ENCODE data around the gene CDK19. TPM values are rescaled to one million over a fixed set of nuclear protein-coding genes. Genes with fewer than 3 reads are reported as not detected.
"Not testable (repeated sequence)": the region's sequence is repeated elsewhere in the genome, so short reads cannot be mapped to it uniquely, and the experiment has no call there.

The CDK19 gene
- total and polyA plus RNA-seq, 2 experiments from 2014 or later, result 3.3 to 11.2 TPM

DNA sequence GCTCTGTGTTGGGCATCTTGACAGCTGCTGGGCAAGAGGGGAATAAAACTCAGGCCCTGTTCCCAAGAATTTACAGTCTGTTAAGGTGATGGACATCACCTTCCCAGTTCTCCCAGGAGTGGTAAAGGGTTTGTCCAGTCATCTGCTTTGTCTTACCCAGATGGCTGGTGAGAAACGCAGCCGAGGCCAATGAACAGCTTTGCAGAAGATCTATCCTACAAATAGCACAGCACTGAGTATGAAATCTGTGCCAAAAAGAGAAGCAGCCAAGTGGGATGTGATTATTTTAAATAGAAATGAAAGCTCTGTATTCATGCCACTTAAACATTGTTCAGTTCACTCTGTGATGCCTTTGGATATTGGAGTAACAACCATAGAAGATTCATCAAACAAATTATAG, 206.2 kb downstream of the CDK19 start:
- no peaks in the 10 kb centered on the region for H3K4me1 ChIP-seq (ENCODE audit: insufficient read depth)
- H3K9me3 ChIP-seq (ENCODE audit: low read depth), result no peaks in the 10 kb centered on the region
- H3K27ac ChIP-seq, result no peak overlapping the region
- H3F3A ChIP-seq (ENCODE audit: insufficient read depth), result no peaks in the 10 kb centered on the region
- H3K4me2 ChIP-seq (ENCODE audit: unreplicated experiment), result no peak overlapping the region
- no peak overlapping the region for H3K4me3 ChIP-seq
- H3K27me3 ChIP-seq (replicated peaks; ENCODE audit: insufficient read depth), result no peaks in the 10 kb centered on the region
- H2AFZ ChIP-seq, result no peak overlapping the region
- 0 out of 2 replicates have a peak, but pooled peaks cover under 1% of the 10 kb centered on the region for H3K36me3 ChIP-seq (ENCODE audit: low read depth)
- DNase-seq, result no peak
- no peaks in the 10 kb centered on the region for H3K9me2 ChIP-seq (ENCODE audit: insufficient read depth)
- no peak overlapping the region for H3K9ac ChIP-seq
- H4K20me1 ChIP-seq (ENCODE audit: insufficient read depth), result no peaks in the 10 kb centered on the region
- in situ Hi-C loops (cut with MboI), result no loop called here
- H3K79me2 ChIP-seq (ENCODE audit: insufficient read depth), result no peaks in the 10 kb centered on the region
- WGBS, 2 experiments (ENCODE audit: low coverage in 1 of 2, low lambda C conversion rate in 2 of 2, missing lambda C conversion rate in 2 of 2), result 74 to 82% methylated on average over 2 of the region's 2 CpGs
- TF ChIP-seq EZH2phosphoT487 (IDR thresholded peaks at IDR 0.05; ENCODE audit: insufficient read depth, low read depth) (no peak), EZH2 (IDR thresholded peaks at IDR 0.05; ENCODE audit: insufficient read depth, poor library complexity, severe bottlenecking) (no peak)

DNA sequence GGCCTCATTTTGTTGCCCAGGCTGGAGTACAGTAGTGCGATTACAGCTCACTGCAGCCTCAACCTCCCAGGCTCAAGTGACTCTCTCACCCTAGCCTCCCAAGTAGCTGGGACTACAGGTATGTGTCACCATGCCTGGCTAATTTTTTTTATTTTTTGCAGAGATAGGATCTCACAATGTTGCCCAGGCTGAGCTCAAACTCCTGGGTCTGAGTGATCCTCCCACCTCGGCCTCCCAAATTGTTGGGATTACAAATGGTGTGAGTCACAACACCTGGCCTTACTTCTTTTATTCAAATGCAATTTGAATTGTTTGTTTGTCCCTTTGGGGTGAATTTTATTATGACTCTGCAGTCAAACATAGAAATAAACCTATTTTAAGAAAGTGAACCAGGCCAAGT, 207.1 kb downstream of the CDK19 start:
- Histone ChIP-seq H2AFZ (no peak overlapping the region), H3F3A (ENCODE audit: insufficient read depth) (no peaks in the 10 kb centered on the region), H3K27me3 (replicated peaks; ENCODE audit: insufficient read depth) (no peaks in the 10 kb centered on the region), H3K36me3 (ENCODE audit: low read depth) (no peaks in the 10 kb centered on the region), H3K9me3 (ENCODE audit: low read depth) (no peaks in the 10 kb centered on the region), H4K20me1 (ENCODE audit: insufficient read depth) (no peaks in the 10 kb centered on the region), H3K9ac (no peak overlapping the region), H3K4me3 (no peak overlapping the region), H3K4me2 (ENCODE audit: unreplicated experiment) (no peak overlapping the region), H3K79me2 (ENCODE audit: insufficient read depth) (no peaks in the 10 kb centered on the region), H3K9me2 (ENCODE audit: insufficient read depth) (no peaks in the 10 kb centered on the region), H3K27ac (no peak overlapping the region), H3K4me1 (ENCODE audit: insufficient read depth) (no peaks in the 10 kb centered on the region)
- in situ Hi-C loops (cut with MboI), result no loop called here
- 73% methylated on average over 2 of the region's 2 CpGs for WGBS, 2 experiments (ENCODE audit: low coverage in 1 of 2, low lambda C conversion rate in 2 of 2, missing lambda C conversion rate in 2 of 2)
- no peak for DNase-seq
- TF ChIP-seq EZH2phosphoT487 (IDR thresholded peaks at IDR 0.05; ENCODE audit: insufficient read depth, low read depth) (no peak), EZH2 (IDR thresholded peaks at IDR 0.05; ENCODE audit: insufficient read depth, poor library complexity, severe bottlenecking) (no peak)

DNA sequence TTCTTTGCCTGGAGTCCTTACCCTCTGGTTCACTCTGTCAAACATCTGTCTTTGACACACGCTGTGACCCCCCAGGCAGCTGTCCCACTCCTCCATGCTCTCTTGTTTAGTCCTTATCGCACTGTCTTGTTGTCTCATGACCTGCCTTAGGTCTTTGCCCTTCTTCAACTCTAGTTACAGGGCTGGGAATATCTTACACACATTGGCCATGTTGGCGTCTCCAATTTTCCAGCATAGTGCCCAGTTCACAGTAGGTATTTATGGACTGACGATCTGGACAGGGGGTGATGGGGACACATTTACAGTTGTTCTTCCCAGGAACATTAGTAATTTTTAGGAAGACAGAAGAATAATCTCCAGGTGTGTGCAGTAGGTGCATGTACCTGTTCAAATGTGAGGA, 209.1 kb downstream of the CDK19 start:
- Histone ChIP-seq H3K9me2 (ENCODE audit: insufficient read depth) (no peaks in the 10 kb centered on the region), H3K4me3 (no peak overlapping the region), H3K36me3 (ENCODE audit: low read depth) (no peaks in the 10 kb centered on the region), H3K9me3 (ENCODE audit: low read depth) (no peaks in the 10 kb centered on the region), H4K20me1 (ENCODE audit: insufficient read depth) (no peaks in the 10 kb centered on the region), H3F3A (ENCODE audit: insufficient read depth) (no peaks in the 10 kb centered on the region), H3K79me2 (ENCODE audit: insufficient read depth) (no peaks in the 10 kb centered on the region), H3K4me2 (ENCODE audit: unreplicated experiment) (no peak overlapping the region), H3K4me1 (ENCODE audit: insufficient read depth) (no peaks in the 10 kb centered on the region), H3K9ac (no peak overlapping the region), H3K27ac (no peak overlapping the region), H2AFZ (no peak overlapping the region), H3K27me3 (replicated peaks; ENCODE audit: insufficient read depth) (no peaks in the 10 kb centered on the region)
- DNase-seq, result no peak
- TF ChIP-seq EZH2 (IDR thresholded peaks at IDR 0.05; ENCODE audit: insufficient read depth, poor library complexity, severe bottlenecking), result no peak
- TF ChIP-seq EZH2phosphoT487 (IDR thresholded peaks at IDR 0.05; ENCODE audit: insufficient read depth, low read depth), result no peak
- WGBS, 2 experiments (ENCODE audit: low coverage in 1 of 2, low lambda C conversion rate in 2 of 2, missing lambda C conversion rate in 2 of 2), result 77 to 84% methylated on average over 4 of the region's 4 CpGs
- in situ Hi-C loops (cut with MboI), result no loop called here

DNA sequence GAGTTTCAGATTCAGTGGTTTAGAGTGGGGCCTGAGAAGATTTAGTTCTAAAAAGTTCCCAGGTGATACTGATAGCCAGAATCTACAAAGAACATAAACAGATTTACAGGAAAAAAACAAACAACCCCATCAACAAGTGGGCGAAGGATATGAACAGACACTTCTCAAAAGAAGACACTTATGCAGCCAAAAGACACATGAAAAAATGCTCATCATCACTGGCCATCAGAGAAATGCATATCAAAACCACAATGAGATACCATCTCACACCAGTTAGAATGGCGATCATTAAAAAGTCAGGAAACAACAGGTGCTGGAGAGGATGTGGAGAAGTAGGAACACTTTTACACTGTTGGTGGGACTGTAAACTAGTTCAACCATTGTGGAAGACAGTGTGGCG, 214.6 kb downstream of the CDK19 start:
- H3K36me3 ChIP-seq (ENCODE audit: low read depth); H2AFZ ChIP-seq; H3K9me2 ChIP-seq (ENCODE audit: insufficient read depth); H3K79me2 ChIP-seq (ENCODE audit: insufficient read depth); H3K9me3 ChIP-seq (ENCODE audit: low read depth); H4K20me1 ChIP-seq (ENCODE audit: insufficient read depth); H3K9ac ChIP-seq; H3K27me3 ChIP-seq (replicated peaks; ENCODE audit: insufficient read depth); H3F3A ChIP-seq (ENCODE audit: insufficient read depth); in situ Hi-C loops (cut with MboI); H3K4me2 ChIP-seq (ENCODE audit: unreplicated experiment); H3K27ac ChIP-seq; DNase-seq; H3K4me3 ChIP-seq; H3K4me1 ChIP-seq (ENCODE audit: insufficient read depth): not testable (repeated sequence)
- WGBS, 2 experiments (ENCODE audit: low coverage in 1 of 2, low lambda C conversion rate in 2 of 2, missing lambda C conversion rate in 2 of 2), result 63 to 77% methylated on average over 2 to 3 of the region's 3 CpGs

DNA sequence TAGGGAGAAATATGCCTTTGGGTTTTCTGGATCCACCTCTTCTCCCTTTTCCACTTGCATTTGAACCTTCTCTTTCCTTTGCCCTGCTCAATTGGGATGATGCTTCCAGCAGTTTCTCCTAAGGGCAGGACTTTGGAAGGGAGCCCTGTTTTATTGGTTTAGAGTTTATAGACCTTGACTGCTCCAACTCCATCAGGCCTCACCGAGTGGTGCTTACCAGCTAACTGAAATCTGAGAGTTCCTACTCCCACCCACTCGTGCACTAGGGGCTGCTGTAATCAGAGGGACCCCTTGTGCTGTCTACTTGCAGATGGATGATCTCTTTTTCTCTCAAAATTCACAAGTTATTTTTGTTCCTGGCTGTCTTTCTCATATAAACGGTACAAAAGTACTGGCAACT, 217.5 kb downstream of the CDK19 start:
- H3F3A ChIP-seq (ENCODE audit: insufficient read depth), result no peaks in the 10 kb centered on the region
- H3K9me3 ChIP-seq (ENCODE audit: low read depth), result no peaks in the 10 kb centered on the region
- H3K27ac ChIP-seq, result no peak overlapping the region
- no peak overlapping the region for H3K4me3 ChIP-seq
- no peak for DNase-seq
- H3K4me2 ChIP-seq (ENCODE audit: unreplicated experiment), result no peak overlapping the region
- H3K79me2 ChIP-seq (ENCODE audit: insufficient read depth), result no peaks in the 10 kb centered on the region
- no peak overlapping the region for H2AFZ ChIP-seq
- WGBS, 2 experiments (ENCODE audit: low coverage in 1 of 2, low lambda C conversion rate in 2 of 2, missing lambda C conversion rate in 2 of 2), result 63 to 65% methylated on average over 3 of the region's 3 CpGs
- H3K9ac ChIP-seq, result no peak overlapping the region
- TF ChIP-seq EZH2phosphoT487 (IDR thresholded peaks at IDR 0.05; ENCODE audit: insufficient read depth, low read depth) (no peak), EZH2 (IDR thresholded peaks at IDR 0.05; ENCODE audit: insufficient read depth, poor library complexity, severe bottlenecking) (no peak)
- H3K4me1 ChIP-seq (ENCODE audit: insufficient read depth), result no peaks in the 10 kb centered on the region
- no peaks in the 10 kb centered on the region for H3K27me3 ChIP-seq (replicated peaks; ENCODE audit: insufficient read depth)
- H3K36me3 ChIP-seq (ENCODE audit: low read depth), result no peaks in the 10 kb centered on the region
- in situ Hi-C loops (cut with MboI), result no loop called here
- no peaks in the 10 kb centered on the region for H3K9me2 ChIP-seq (ENCODE audit: insufficient read depth)
- H4K20me1 ChIP-seq (ENCODE audit: insufficient read depth), result no peaks in the 10 kb centered on the region

All from GM23248 (cell line).